GM23338 (cell line): ENCODE data around the gene IDUA. TPM values are rescaled to one million over a fixed set of nuclear protein-coding genes. Genes with fewer than 3 reads are reported as not detected.

Source experiments
- ATAC-seq: fragments of 200-7000 bp; cut with Tn5 transposase; 3 replicates; pipeline ENCODE4 v1.9.1; 2020
- DNase-seq: peaks from one replicate; pipeline ENCODE4 v3.0.0-alpha.2; 2015; ENCODE audit warnings: low spot score
- H2AFZ ChIP-seq: fragments of 200-600 bp; sonication (generic); 2 replicates; pipeline ENCODE4 v1.8.0; 2016; ENCODE audit warnings: antibody characterized with exemption, mild to moderate bottlenecking, moderate library complexity
- H3F3A ChIP-seq: fragments of 200-600 bp; sonication (generic); replicated peaks from 2 replicates; pipeline ENCODE4 v1.8.0; 2017; ENCODE audit warnings: antibody characterized with exemption, mixed run types, low read depth
- H3K27ac ChIP-seq: fragments of 200-600 bp; sonication (generic); 2 replicates; pipeline ENCODE4 v1.6.1; 2016; ENCODE audit warnings: low read depth
- H3K27me3 ChIP-seq: fragments of 200-600 bp; sonication (generic); 2 replicates; pipeline ENCODE4 v1.8.0; 2016; ENCODE audit warnings: mild to moderate bottlenecking, mixed run types, moderate library complexity; ENCODE audit not compliant: insufficient read depth
- H3K36me3 ChIP-seq: fragments of 200-600 bp; sonication (generic); 2 replicates; pipeline ENCODE4 v1.8.0; 2016; ENCODE audit warnings: mild to moderate bottlenecking; ENCODE audit not compliant: insufficient read depth
- H3K4me1 ChIP-seq: fragments of 200-600 bp; sonication (generic); 2 replicates; pipeline ENCODE4 v1.8.0; 2016; ENCODE audit warnings: mild to moderate bottlenecking, moderate library complexity; ENCODE audit not compliant: insufficient read depth
- H3K4me2 ChIP-seq: fragments of 200-600 bp; sonication (generic); 2 replicates; pipeline ENCODE4 v1.7.1; 2017; ENCODE audit warnings: mixed run types
- H3K4me3 ChIP-seq: fragments of 200-600 bp; sonication (generic); 2 replicates; pipeline ENCODE4 v1.6.1; 2016; ENCODE audit warnings: mixed run types
- H3K79me2 ChIP-seq: fragments of 200-600 bp; sonication (generic); replicated peaks from 2 replicates; pipeline ENCODE4 v1.8.0; 2017; ENCODE audit warnings: mild to moderate bottlenecking; ENCODE audit not compliant: insufficient read depth
- H3K9me2 ChIP-seq: fragments of 200-600 bp; sonication (generic); 2 replicates; pipeline ENCODE4 v1.8.0; 2017; ENCODE audit not compliant: insufficient read depth
- H4K20me1 ChIP-seq: fragments of 200-600 bp; sonication (generic); replicated peaks from 2 replicates; pipeline ENCODE4 v1.8.0; 2017; ENCODE audit warnings: mild to moderate bottlenecking; ENCODE audit not compliant: insufficient read depth
- H3K27ac Mint-ChIP-seq: 2 replicates; pipeline ENCODE4 v1.8.0; 2020; ENCODE audit warnings: inconsistent platforms, mild to moderate bottlenecking, moderate library complexity, mixed read lengths
- H3K27me3 Mint-ChIP-seq: 3 replicates; pipeline ENCODE4 v1.8.0; 2022; ENCODE audit warnings: low read depth, mild to moderate bottlenecking, moderate library complexity, mixed read lengths, inconsistent platforms; ENCODE audit not compliant: insufficient read depth, poor library complexity
- H3K36me3 Mint-ChIP-seq: 3 replicates; pipeline ENCODE4 v1.8.0; 2021; ENCODE audit warnings: low read depth, mild to moderate bottlenecking, inconsistent platforms, moderate library complexity, mixed read lengths
- H3K4me1 Mint-ChIP-seq: 3 replicates; pipeline ENCODE4 v1.8.0; 2020; ENCODE audit warnings: mild to moderate bottlenecking, inconsistent platforms, mixed read lengths
- H3K4me3 Mint-ChIP-seq: 3 replicates; pipeline ENCODE4 v1.8.0; 2021; ENCODE audit warnings: moderate library complexity, mild to moderate bottlenecking, inconsistent platforms, mixed read lengths
- H3K9me3 Mint-ChIP-seq: 3 replicates; pipeline ENCODE4 v1.8.0; 2020; ENCODE audit warnings: moderate library complexity, mild to moderate bottlenecking, inconsistent platforms, mixed read lengths
- CREB1 ChIP-seq: fragments of 250-450 bp; sonication (Bioruptor Pico); IDR thresholded peaks from 2 replicates; pipeline ENCODE4 v1.5.0; 2020; ENCODE audit warnings: low read depth, mild to moderate bottlenecking, moderate library complexity
- EZH2 ChIP-seq: fragments of 200-600 bp; sonication (generic); IDR thresholded peaks from one replicate; pipeline ENCODE4 v1.8.0; 2017; ENCODE audit warnings: antibody characterized with exemption, mild to moderate bottlenecking, low read depth; ENCODE audit not compliant: unreplicated experiment
- EZH2phosphoT487 ChIP-seq: fragments of 200-600 bp; sonication (generic); IDR thresholded peaks from one replicate; pipeline ENCODE4 v1.8.1; 2018; ENCODE audit warnings: antibody characterized with exemption; ENCODE audit not compliant: unreplicated experiment
- NANOG ChIP-seq: IDR thresholded peaks from 2 replicates; pipeline ENCODE4 v1.6.1; 2016; ENCODE audit warnings: antibody characterized with exemption, borderline replicate concordance
- POLR2AphosphoS5 ChIP-seq: IDR thresholded peaks from 2 replicates; pipeline ENCODE4 v1.6.1; 2016; ENCODE audit warnings: antibody characterized with exemption, low read depth
- STAT1 ChIP-seq: IDR thresholded peaks from one replicate; pipeline ENCODE4 v1.6.1; 2016; ENCODE audit warnings: antibody characterized with exemption; ENCODE audit not compliant: unreplicated experiment
- ZNF114 ChIP-seq: fragments of 250-450 bp; sonication (Bioruptor Pico); IDR thresholded peaks from 2 replicates; pipeline ENCODE4 v1.5.0; 2020; ENCODE audit warnings: mild to moderate bottlenecking, moderate library complexity
- ZNF331 ChIP-seq: fragments of 250-450 bp; sonication (Bioruptor Pico); IDR thresholded peaks from 2 replicates; pipeline ENCODE4 v1.5.0; 2020; ENCODE audit warnings: low read depth, mild to moderate bottlenecking, moderate library complexity
- polyA plus RNA-seq: library from polyadenylated mRNA; unstranded; fragments of >200 nt; fragmentation: Nextera tagmentation; extraction: Ambion mirVana; gene quantifications from 2 replicates; pipeline ENCODE4 v1.2.1, GENCODE V29; 2016
- total RNA-seq: library from RNA; depleted of rRNA; stranded (reverse); fragments of >200 nt; shearing (Covaris generic); gene quantifications from 2 replicates; pipeline ENCODE4 v1.2.3, GENCODE V29; 2014
- TF ChIP-seq, protein P1 (sequence below): fragments of 250-450 bp; sonication (Bioruptor Pico); IDR thresholded peaks from 2 replicates; pipeline ENCODE4 v1.5.0; 2020; ENCODE audit warnings: mild to moderate bottlenecking, moderate library complexity

Gene IDUA
- total and polyA plus RNA-seq, 2 experiments from 2014 or later, result 1.3 to 6.1 TPM

DNA sequence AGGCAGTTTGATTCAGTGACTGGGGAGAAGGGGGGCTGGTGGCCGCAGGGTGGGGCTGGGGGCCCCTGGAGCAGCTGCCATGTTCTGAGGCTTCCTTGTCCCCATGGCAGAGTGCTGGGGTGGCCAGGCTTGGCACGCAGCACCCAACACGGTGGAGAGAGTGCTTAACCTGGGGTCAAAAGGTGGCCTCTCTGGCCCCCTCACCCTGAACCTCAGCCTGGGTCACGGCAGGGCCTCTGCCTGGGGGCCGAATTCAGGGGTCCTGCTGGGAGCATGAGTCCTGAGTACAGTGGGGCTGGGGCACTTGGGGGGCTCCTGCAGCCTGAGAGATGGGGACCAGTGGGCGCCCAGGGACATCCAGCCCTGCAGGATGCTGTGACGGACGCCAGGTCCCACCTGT is 44.5 kb downstream of the IDUA start (continued):
- TF ChIP-seq, protein P1, sequence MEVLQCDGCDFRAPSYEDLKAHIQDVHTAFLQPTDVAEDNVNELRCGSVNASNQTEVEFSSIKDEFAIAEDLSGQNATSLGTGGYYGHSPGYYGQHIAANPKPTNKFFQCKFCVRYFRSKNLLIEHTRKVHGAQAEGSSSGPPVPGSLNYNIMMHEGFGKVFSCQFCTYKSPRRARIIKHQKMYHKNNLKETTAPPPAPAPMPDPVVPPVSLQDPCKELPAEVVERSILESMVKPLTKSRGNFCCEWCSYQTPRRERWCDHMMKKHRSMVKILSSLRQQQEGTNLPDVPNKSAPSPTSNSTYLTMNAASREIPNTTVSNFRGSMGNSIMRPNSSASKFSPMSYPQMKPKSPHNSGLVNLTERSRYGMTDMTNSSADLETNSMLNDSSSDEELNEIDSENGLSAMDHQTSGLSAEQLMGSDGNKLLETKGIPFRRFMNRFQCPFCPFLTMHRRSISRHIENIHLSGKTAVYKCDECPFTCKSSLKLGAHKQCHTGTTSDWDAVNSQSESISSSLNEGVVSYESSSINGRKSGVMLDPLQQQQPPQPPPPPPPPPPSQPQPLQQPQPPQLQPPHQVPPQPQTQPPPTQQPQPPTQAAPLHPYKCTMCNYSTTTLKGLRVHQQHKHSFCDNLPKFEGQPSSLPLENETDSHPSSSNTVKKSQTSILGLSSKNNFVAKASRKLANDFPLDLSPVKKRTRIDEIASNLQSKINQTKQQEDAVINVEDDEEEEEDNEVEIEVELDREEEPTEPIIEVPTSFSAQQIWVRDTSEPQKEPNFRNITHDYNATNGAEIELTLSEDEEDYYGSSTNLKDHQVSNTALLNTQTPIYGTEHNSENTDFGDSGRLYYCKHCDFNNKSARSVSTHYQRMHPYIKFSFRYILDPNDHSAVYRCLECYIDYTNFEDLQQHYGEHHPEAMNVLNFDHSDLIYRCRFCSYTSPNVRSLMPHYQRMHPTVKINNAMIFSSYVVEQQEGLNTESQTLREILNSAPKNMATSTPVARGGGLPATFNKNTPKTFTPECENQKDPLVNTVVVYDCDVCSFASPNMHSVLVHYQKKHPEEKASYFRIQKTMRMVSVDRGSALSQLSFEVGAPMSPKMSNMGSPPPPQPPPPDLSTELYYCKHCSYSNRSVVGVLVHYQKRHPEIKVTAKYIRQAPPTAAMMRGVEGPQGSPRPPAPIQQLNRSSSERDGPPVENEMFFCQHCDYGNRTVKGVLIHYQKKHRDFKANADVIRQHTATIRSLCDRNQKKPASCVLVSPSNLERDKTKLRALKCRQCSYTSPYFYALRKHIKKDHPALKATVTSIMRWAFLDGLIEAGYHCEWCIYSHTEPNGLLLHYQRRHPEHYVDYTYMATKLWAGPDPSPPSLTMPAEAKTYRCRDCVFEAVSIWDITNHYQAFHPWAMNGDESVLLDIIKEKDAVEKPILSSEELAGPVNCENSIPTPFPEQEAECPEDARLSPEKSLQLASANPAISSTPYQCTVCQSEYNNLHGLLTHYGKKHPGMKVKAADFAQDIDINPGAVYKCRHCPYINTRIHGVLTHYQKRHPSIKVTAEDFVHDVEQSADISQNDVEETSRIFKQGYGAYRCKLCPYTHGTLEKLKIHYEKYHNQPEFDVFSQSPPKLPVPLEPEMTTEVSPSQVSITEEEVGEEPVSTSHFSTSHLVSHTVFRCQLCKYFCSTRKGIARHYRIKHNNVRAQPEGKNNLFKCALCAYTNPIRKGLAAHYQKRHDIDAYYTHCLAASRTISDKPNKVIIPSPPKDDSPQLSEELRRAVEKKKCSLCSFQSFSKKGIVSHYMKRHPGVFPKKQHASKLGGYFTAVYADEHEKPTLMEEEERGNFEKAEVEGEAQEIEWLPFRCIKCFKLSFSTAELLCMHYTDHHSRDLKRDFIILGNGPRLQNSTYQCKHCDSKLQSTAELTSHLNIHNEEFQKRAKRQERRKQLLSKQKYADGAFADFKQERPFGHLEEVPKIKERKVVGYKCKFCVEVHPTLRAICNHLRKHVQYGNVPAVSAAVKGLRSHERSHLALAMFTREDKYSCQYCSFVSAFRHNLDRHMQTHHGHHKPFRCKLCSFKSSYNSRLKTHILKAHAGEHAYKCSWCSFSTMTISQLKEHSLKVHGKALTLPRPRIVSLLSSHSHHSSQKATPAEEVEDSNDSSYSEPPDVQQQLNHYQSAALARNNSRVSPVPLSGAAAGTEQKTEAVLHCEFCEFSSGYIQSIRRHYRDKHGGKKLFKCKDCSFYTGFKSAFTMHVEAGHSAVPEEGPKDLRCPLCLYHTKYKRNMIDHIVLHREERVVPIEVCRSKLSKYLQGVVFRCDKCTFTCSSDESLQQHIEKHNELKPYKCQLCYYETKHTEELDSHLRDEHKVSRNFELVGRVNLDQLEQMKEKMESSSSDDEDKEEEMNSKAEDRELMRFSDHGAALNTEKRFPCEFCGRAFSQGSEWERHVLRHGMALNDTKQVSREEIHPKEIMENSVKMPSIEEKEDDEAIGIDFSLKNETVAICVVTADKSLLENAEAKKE (CRISPR knock-in tag), result no peak
- no peak for TF ChIP-seq ZNF331 (CRISPR knock-in tag)
- TF ChIP-seq EZH2phosphoT487, result no peak
- TF ChIP-seq POLR2AphosphoS5, result no peak
- TF ChIP-seq CREB1 (CRISPR knock-in tag), result no peak

DNA sequence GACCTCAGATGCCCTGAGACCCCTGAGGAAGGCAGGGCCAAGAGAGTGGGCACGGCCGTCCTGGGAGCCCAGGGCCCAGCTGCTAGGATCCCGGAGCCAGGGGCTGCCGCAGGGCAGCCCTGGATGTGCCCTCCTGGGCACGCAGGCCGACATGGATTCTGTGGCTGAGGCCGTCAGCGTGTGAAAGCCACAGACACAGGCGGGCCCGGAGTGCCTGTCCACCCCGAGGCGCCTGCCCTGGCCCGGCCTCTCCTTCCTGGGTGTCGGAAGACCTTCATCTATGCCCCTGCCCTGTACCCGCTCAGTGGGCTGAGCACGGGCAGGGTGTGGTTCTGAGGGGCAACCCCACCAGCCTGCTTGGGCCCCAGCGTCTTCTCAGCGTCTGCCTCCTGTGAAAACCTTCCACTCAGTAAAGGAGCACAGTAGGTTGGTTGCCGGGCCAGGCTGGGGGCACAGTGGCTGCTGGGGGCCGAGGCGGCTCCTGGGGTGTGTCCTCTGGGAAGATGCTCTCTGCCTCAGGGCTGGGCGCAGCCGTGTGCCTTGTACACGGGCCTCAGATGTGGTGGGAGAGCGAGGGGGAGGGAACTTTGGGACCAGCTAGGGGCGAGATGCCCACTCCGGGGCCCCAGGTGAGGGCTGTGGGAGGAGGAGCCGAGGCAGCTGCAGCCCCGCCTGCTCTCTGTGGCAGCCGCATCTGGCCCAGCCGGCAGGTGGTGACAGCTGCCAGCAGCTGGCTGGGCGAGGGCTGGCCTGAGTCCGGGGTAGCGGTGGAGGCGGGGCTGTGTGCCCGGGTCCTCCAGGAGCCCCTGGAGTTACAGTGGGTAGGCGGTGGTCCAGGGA is 45.3 kb downstream of the IDUA start:
- H3K9me3 Mint-ChIP-seq, result no peaks in the 10 kb centered on the region
- no peak overlapping the region for H3K4me3 ChIP-seq
- no peaks in the 10 kb centered on the region for H3K27me3 ChIP-seq
- no peaks in the 10 kb centered on the region for H3K4me1 ChIP-seq
- no peaks in the 10 kb centered on the region for H4K20me1 ChIP-seq
- H2AFZ ChIP-seq, result no peak overlapping the region
- no peaks in the 10 kb centered on the region for H3K79me2 ChIP-seq
- no peaks in the 10 kb centered on the region for H3K36me3 Mint-ChIP-seq
- H3K4me2 ChIP-seq, result no peak overlapping the region
- H3K27ac ChIP-seq, result no peak overlapping the region
- no peaks in the 10 kb centered on the region for H3K9me2 ChIP-seq
- no peaks in the 10 kb centered on the region for H3K4me1 Mint-ChIP-seq
- no peaks in the 10 kb centered on the region for H3F3A ChIP-seq
- DNase-seq (no peak), ATAC-seq (peak; percentile 4)
- no peak overlapping the region for H3K27ac Mint-ChIP-seq
- peaks cover 5% of the 10 kb centered on the region for H3K27me3 Mint-ChIP-seq
- no peaks in the 10 kb centered on the region for H3K36me3 ChIP-seq
- H3K4me3 Mint-ChIP-seq, result no peak overlapping the region
- TF ChIP-seq EZH2 (no peak), EZH2phosphoT487 (no peak), NANOG (no peak), STAT1 (no peak), ZNF114 (CRISPR knock-in tag) (no peak)
- TF ChIP-seq, protein P1 (CRISPR knock-in tag), result no peak
